Measurements from ENCODE around the gene LNX1. TPM values are rescaled to one million over a fixed set of nuclear protein-coding genes. Genes with fewer than 3 reads are reported as not detected.

Gene LNX1
- polyA plus RNA-seq, 1 experiment: 0.29 TPM

DNA sequence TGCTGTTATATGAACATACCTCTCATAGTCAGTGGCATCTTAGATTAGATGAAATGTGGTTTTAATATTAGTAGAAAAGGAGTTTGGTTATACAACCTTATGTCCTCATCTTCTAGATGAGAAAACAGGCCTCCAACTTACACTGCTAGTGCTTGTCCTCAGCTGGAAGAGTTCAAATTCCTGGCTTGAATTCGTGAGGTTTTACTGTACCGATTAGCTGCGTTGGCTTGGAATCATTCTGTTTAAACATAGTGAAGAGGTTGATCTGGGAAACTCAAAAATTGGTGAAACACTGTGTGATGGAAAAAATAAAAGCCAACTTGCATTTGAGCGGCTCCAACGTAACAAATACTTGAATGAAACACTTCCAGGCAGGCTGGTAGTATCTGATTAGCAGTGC is 81.0 kb downstream of the LNX1 start:
- ChIA-PET POLR2A (no interaction called here), CTCF (interaction anchor here (0.9 kb wide), 1 partner anchor 9 kb away, joined by 3 read pairs; no protein-coding TSS in a partner anchor)
- no peaks in the 10 kb centered on the region for H3K27me3 ChIP-seq (ENCODE audit: control insufficient read depth, insufficient read depth, low read length)
- DNase-seq (ENCODE audit: low read depth): no peak
- no peaks in the 10 kb centered on the region for H3K36me3 ChIP-seq (ENCODE audit: control insufficient read depth, insufficient read depth, low read length)
- TF ChIP-seq, protein P1, sequence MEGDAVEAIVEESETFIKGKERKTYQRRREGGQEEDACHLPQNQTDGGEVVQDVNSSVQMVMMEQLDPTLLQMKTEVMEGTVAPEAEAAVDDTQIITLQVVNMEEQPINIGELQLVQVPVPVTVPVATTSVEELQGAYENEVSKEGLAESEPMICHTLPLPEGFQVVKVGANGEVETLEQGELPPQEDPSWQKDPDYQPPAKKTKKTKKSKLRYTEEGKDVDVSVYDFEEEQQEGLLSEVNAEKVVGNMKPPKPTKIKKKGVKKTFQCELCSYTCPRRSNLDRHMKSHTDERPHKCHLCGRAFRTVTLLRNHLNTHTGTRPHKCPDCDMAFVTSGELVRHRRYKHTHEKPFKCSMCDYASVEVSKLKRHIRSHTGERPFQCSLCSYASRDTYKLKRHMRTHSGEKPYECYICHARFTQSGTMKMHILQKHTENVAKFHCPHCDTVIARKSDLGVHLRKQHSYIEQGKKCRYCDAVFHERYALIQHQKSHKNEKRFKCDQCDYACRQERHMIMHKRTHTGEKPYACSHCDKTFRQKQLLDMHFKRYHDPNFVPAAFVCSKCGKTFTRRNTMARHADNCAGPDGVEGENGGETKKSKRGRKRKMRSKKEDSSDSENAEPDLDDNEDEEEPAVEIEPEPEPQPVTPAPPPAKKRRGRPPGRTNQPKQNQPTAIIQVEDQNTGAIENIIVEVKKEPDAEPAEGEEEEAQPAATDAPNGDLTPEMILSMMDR (IDR thresholded peaks at IDR 0.05; ENCODE audit: insufficient read depth, low read depth, low read length): no peak
- H3K4me3 ChIP-seq (ENCODE audit: low read depth, low read length): no peak overlapping the region

GRCh38 chr4:53508446-53508845 is 82.8 kb downstream of the LNX1 start:
- Histone ChIP-seq H3K27me3 (ENCODE audit: control insufficient read depth, insufficient read depth, low read length) (no peaks in the 10 kb centered on the region), H3K4me3 (ENCODE audit: low read depth, low read length) (no peak overlapping the region), H3K36me3 (ENCODE audit: control insufficient read depth, insufficient read depth, low read length) (no peaks in the 10 kb centered on the region)
- ChIA-PET POLR2A (no interaction called here), CTCF (interaction anchor here (0.7 to 1.2 kb wide), 5 partner anchors 9 to 724 kb away, joined by 3 to 4 read pairs (median 3); partner anchors contain the start of gene PDGFRA)
- DNase-seq (ENCODE audit: low read depth): no peak
- TF ChIP-seq, protein P1 (IDR thresholded peaks at IDR 0.05; ENCODE audit: insufficient read depth, low read depth, low read length): peak; percentile 15; the same call in 1 of the 2 replicates

GRCh38 chr4:53507671-53508286 is 83.5 kb downstream of the LNX1 start:
- H3K4me3 ChIP-seq (ENCODE audit: low read depth, low read length): no peak overlapping the region
- CTCF ChIA-PET: interaction anchor here (0.7 to 1.2 kb wide), 3 partner anchors 8 to 725 kb away, joined by 3 read pairs; no protein-coding TSS in a partner anchor
- no peaks in the 10 kb centered on the region for H3K36me3 ChIP-seq (ENCODE audit: control insufficient read depth, insufficient read depth, low read length)
- no peaks in the 10 kb centered on the region for H3K27me3 ChIP-seq (ENCODE audit: control insufficient read depth, insufficient read depth, low read length)
- TF ChIP-seq, protein P1 (IDR thresholded peaks at IDR 0.05; ENCODE audit: insufficient read depth, low read depth, low read length): no peak
- POLR2A ChIA-PET: no interaction called here
- no peak for DNase-seq (ENCODE audit: low read depth)

GRCh38 chr4:53507058-53507457 is 84.2 kb downstream of the LNX1 start:
- TF ChIP-seq, protein P1 (IDR thresholded peaks at IDR 0.05; ENCODE audit: insufficient read depth, low read depth, low read length): no peak
- ChIA-PET POLR2A (interaction anchor here (0.6 kb wide), 1 partner anchor 16 kb away, joined by 10 read pairs; no protein-coding TSS in a partner anchor), CTCF (interaction anchor here (1.0 kb wide), 1 partner anchor 33 kb away, joined by 3 read pairs; no protein-coding TSS in a partner anchor)
- no peaks in the 10 kb centered on the region for H3K27me3 ChIP-seq (ENCODE audit: control insufficient read depth, insufficient read depth, low read length)
- H3K4me3 ChIP-seq (ENCODE audit: low read depth, low read length): no peak overlapping the region
- no peaks in the 10 kb centered on the region for H3K36me3 ChIP-seq (ENCODE audit: control insufficient read depth, insufficient read depth, low read length)
- DNase-seq (ENCODE audit: low read depth): no peak

DNA sequence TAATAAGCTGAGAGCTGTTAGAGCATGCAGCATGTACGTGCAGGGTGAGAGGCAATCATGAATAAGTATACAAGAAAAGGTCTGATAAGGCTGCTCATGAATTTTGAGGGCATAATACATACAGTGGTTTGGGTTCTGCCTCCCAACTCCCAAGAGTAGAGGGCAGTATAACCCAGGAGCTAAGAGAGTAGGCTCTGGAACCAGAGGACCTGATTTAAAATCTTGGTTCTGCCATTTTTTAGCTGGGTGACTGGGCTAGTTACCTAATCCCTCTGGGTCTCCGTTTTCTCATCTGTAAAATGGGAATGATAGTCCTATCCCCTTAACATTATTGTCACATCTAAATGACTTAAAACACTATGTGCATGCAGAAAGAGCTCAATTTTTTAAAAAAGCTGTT is 85.3 kb downstream of the LNX1 start:
- no peak for DNase-seq (ENCODE audit: low read depth)
- POLR2A ChIA-PET: no interaction called here
- no peaks in the 10 kb centered on the region for H3K27me3 ChIP-seq (ENCODE audit: control insufficient read depth, insufficient read depth, low read length)

More for the DNA sequence above, 85.3 kb downstream of the LNX1 start:
- CTCF ChIA-PET: interaction anchor here (0.8 to 1.3 kb wide), 6 partner anchors 8 to 400 kb away, joined by 3 to 4 read pairs (median 3); no protein-coding TSS in a partner anchor
- Histone ChIP-seq H3K36me3 (ENCODE audit: control insufficient read depth, insufficient read depth, low read length) (no peaks in the 10 kb centered on the region), H3K4me3 (ENCODE audit: low read depth, low read length) (no peak overlapping the region)
- TF ChIP-seq, protein P1 (IDR thresholded peaks at IDR 0.05; ENCODE audit: insufficient read depth, low read depth, low read length): 0 out of 2 replicates have a peak, but pooled peaks have one; percentile 25

Data from BJ (cell line).